ENCODE measurements around the gene CHAT.

GRCh38 chr10:49651917-49652316 lies 38.1 kb downstream of the CHAT start:
- TF ChIP-seq FOXP2 (optimal IDR thresholded peaks at IDR 0.05; ENCODE audit: borderline replicate concordance, extremely low read depth, extremely low read length, insufficient read depth), result no peak
- TF ChIP-seq POLR2AphosphoS5 (IDR thresholded peaks at IDR 0.05; ENCODE audit: low read depth, low read length), result no peak
- TF ChIP-seq TAF1 (IDR thresholded peaks at IDR 0.05; ENCODE audit: borderline replicate concordance, insufficient read depth, low read length), result no peak
- no peak for TF ChIP-seq REST (IDR thresholded peaks at IDR 0.05; ENCODE audit: insufficient read depth in 1 of 2, low read depth in 2 of 2, low read length in 2 of 2)
- TF ChIP-seq SIN3A (IDR thresholded peaks at IDR 0.05; ENCODE audit: borderline replicate concordance, insufficient read depth, low read length), result no peak

All from PFSK-1 (cell line).